ENCODE results near the gene CELSR1. TPM values are rescaled to one million over a fixed set of nuclear protein-coding genes. Genes with fewer than 3 reads are reported as not detected.

Gene CELSR1
- total and polyA plus RNA-seq, 8 donors, result 0.75 to 3.2 (median 1.2) TPM

DNA sequence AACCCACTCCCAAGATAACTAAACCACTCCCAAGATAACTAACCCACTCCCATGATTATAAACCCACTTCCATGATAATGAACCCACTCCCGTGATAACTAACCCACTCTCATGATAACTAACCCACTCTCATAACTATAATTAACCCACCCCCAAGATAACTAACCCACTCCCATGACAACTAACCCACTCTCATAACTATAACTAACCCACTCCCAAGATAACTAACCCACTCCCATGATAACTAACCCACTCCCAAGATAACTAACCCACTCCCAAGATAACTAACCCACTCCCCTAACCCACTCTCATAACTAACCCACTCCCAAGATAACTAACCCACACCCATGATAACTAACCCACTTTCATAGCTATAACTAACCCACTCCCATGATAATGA is 30.1 kb upstream of the CELSR1 start:
- whole genome bisulfite sequencing, 2 donors, result 90 to 93% methylated on average over 1 of the region's 1 CpG
- no peak overlapping the region for H3K4me3 ChIP-seq
- DNase-seq (no peak), ATAC-seq (no peak), FAIRE-seq (no peak)
- no peak overlapping the region for H3K27ac ChIP-seq
- intact Hi-C loops (cut with DNase I), result no loop called here
- H3K36me3 ChIP-seq, result no peaks in the 10 kb centered on the region
- no peaks in the 10 kb centered on the region for H3K27me3 ChIP-seq
- H3K4me1 ChIP-seq, result peaks cover 0 to 6% (median 0%) of the 10 kb centered on the region in 3 donors
- no peaks in the 10 kb centered on the region for H3K9me3 ChIP-seq
- TF ChIP-seq, protein P1, sequence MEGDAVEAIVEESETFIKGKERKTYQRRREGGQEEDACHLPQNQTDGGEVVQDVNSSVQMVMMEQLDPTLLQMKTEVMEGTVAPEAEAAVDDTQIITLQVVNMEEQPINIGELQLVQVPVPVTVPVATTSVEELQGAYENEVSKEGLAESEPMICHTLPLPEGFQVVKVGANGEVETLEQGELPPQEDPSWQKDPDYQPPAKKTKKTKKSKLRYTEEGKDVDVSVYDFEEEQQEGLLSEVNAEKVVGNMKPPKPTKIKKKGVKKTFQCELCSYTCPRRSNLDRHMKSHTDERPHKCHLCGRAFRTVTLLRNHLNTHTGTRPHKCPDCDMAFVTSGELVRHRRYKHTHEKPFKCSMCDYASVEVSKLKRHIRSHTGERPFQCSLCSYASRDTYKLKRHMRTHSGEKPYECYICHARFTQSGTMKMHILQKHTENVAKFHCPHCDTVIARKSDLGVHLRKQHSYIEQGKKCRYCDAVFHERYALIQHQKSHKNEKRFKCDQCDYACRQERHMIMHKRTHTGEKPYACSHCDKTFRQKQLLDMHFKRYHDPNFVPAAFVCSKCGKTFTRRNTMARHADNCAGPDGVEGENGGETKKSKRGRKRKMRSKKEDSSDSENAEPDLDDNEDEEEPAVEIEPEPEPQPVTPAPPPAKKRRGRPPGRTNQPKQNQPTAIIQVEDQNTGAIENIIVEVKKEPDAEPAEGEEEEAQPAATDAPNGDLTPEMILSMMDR (IDR thresholded peaks at IDR 0.05), result no peak

DNA sequence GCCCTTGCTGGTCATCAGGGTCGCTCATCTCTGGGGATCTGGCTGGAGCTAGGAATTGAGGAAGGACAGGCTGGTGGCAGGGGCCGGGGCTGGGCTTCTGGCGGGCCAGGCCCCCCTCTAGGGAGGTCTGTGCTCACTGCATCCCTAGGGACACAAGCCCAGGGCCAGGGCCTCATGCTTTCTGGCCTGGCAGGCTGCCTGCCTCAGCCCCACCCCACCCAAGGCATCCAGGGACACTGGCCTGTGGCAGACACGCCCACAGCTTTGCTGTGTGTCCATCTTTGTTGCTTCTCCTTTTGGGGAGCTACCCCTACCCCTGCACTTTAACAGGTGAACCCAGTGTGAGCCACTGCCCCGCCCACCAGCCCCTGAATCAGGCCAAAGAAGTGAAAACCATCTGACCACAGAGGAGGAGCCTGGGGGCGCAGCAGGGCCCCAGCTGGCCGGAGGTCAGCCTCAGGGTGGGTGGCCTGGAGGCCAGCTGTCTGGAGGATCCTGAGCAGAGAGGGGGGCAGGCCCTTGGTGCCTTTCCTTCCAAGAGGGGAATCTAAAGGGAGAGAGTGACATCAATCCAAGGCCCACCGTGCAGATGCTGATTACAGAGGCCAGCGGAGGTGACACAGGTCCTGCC is 26.8 kb upstream of the CELSR1 start:
- intact Hi-C loops (cut with DNase I), result no loop called here
- 77 to 86% methylated on average over 9 of the region's 9 CpGs for WGBS, 2 donors
- TF ChIP-seq, protein P1 (IDR thresholded peaks at IDR 0.05), result no peak
- Histone ChIP-seq H3K27ac (peak overlapping the region in 2 of 4 donors; percentile 66 to 69), H3K36me3 (no peaks in the 10 kb centered on the region), H3K4me3 (no peak overlapping the region), H3K9me3 (no peaks in the 10 kb centered on the region), H3K4me1 (peaks cover 0 to 6% (median 0%) of the 10 kb centered on the region in 3 donors), H3K27me3 (no peaks in the 10 kb centered on the region)
- ATAC-seq, result peak in 1 of 4 donors; percentile 12
- DNase-seq, result peak in 1 of 6 donors; percentile 59
- no peak for FAIRE-seq

DNA sequence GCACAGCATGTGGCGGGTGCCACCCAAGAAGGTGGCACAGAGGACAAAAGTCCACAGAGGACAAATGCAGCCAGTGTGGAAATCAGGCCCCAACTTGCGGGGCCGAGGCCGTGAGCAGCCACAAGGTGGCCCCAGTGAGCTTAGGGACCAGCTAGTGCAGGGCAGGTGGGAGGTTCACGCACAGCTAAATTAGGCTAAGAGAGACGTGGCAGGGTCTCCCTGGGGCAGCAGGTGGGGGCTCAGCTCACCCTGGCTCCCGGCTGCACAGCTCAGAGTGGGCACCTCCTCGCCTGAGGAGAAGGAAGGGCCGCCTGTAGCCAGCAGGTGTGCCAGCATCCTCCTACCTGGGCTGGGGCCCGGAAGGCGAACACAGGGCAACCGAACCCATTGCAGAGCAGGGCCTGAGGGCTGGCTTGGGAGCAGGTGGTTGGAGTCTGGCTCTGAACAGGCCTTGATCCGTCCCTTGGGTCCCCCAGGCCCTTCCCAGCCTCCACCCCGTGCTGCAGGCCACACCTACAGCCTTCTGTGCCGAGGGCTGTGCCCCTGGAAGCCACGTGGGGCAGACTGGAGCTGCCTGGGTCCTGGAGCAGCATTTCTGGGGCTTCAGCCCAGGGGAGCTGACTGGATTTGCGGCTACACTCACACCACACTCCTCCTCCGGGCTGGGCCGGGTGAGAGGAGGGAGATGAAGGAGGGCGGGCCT is 26.1 kb upstream of the CELSR1 start:
- no peaks in the 10 kb centered on the region for H3K36me3 ChIP-seq
- TF ChIP-seq, protein P1 (IDR thresholded peaks at IDR 0.05), result peak; percentile 71 to 78 (median 76)
- H3K4me3 ChIP-seq, result peak overlapping the region in 2 of 4 donors; percentile 12 to 35
- peaks cover 0 to 6% (median 0%) of the 10 kb centered on the region in 3 donors for H3K4me1 ChIP-seq
- ATAC-seq (peak; percentile 92 to 96 (median 95)), DNase-seq (peak; percentile 69 to 92 (median 83)), FAIRE-seq (no peak)
- WGBS, 2 donors, result 11 to 16% methylated on average over 16 to 20 of the region's 20 CpGs
- H3K9me3 ChIP-seq, result no peaks in the 10 kb centered on the region
- H3K27ac ChIP-seq, result peak overlapping the region; percentile 46 to 69 (median 56)
- no peaks in the 10 kb centered on the region for H3K27me3 ChIP-seq
- intact Hi-C loops (cut with DNase I), result no loop called here

DNA sequence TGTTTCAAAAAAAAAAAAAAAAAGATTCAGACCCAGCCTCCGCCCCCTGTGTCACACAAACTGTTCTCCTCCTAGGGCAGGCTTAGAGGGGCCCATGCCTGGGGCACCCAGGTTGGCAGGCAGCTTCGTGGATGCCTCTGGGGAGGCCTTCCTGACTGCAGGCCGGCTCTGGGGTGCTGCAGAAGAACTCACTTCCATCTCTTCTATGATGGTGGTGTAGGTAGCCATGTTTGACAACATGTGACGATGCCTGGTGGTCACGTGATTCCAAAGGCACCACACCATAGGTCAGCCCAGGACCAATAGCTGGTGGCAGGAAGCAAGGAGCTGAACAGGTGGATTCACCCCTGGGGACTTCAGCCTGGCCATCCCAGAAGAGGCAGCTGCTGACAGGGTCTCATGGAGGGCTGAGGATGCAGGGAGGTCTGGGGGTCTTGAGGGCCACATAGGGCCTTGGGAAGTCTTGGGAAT is 24.1 kb upstream of the CELSR1 start:
- H3K9me3 ChIP-seq, result no peaks in the 10 kb centered on the region
- H3K4me1 ChIP-seq, result peaks cover 0 to 6% (median 0%) of the 10 kb centered on the region in 3 donors
- ATAC-seq, result no peak
- H3K27ac ChIP-seq, result no peak overlapping the region
- no peak overlapping the region for H3K4me3 ChIP-seq
- TF ChIP-seq, protein P1 (IDR thresholded peaks at IDR 0.05), result no peak
- no peaks in the 10 kb centered on the region for H3K36me3 ChIP-seq
- 90 to 93% methylated on average over 5 of the region's 5 CpGs for WGBS, 2 donors
- DNase-seq, result peak in 2 of 6 donors; percentile 12 to 30
- no peaks in the 10 kb centered on the region for H3K27me3 ChIP-seq
- intact Hi-C loops (cut with DNase I), result no loop called here
- FAIRE-seq, result no peak

Measured in pancreas (tissue), 10 donors.